ENCODE data around the gene HNMT. TPM values are rescaled to one million over a fixed set of nuclear protein-coding genes. Genes with fewer than 3 reads are reported as not detected.

HNMT gene
- total and polyA plus RNA-seq, 2 of the 13 experiments (the other 11 are each of a cell fraction or from before 2014, with no cell fraction given): 279 to 309 TPM

GRCh38 chr2:138035608-138036217, 71.4 kb downstream of the HNMT start:
- ChIA-PET POLR2A (no interaction called here), CTCF (ENCODE audit: low intra/inter-chr PET ratio, low total read pairs) (no interaction called here)
- in situ Hi-C loops (cut with HindIII; ENCODE audit: extremely low pct_ligation_motif_present, low pct_unique_long_range_greater_than_20kb) (no loop called here), intact Hi-C loops (cut with micrococcal nuclease; ENCODE audit: unreplicated experiment) (no loop called here)
- Histone ChIP-seq H3K27me3 (ENCODE audit: control insufficient read depth in 1 of 2, insufficient read depth in 2 of 2, low read length in 2 of 2) (peaks cover 0 to 12% of the 10 kb centered on the region in 2 experiments; a peak in 3 of 5 replicates), H2AFZ (ENCODE audit: low read length) (no peak overlapping the region), H3K27ac (ENCODE audit: extremely low read length, insufficient read depth, low read length) (no peak overlapping the region), H3K4me1 (ENCODE audit: insufficient read depth, low read length) (peaks cover 22% of the 10 kb centered on the region), H4K20me1 (ENCODE audit: insufficient read depth, low read length) (no peaks in the 10 kb centered on the region), H3K4me2 (ENCODE audit: low read depth, low read length) (no peak overlapping the region), H3K4me3 (replicated peaks in 1 of 3; ENCODE audit: insufficient read depth in 1 of 3, low read depth in 2 of 3, low read length in 3 of 3) (no peak overlapping the region), H3K9me3 (ENCODE audit: low read length) (no peaks in the 10 kb centered on the region), H3K36me3 (replicated peaks in 1 of 2; ENCODE audit: control insufficient read depth in 1 of 2, insufficient read depth in 2 of 2, low read length in 2 of 2) (no peaks in the 10 kb centered on the region), H3K79me2 (ENCODE audit: insufficient read depth, low read length) (no peaks in the 10 kb centered on the region), H3K9ac (ENCODE audit: insufficient read depth, low read depth, low read length) (no peak overlapping the region)
- 58% methylated on average over 4 of the region's 4 CpGs for WGBS (ENCODE audit: low lambda C conversion rate)
- DNase-seq (ENCODE audit: low spot score): no peak
- no peak for FAIRE-seq
- no peak for TF ChIP-seq ZNF839 (CRISPR knock-in tag; IDR thresholded peaks at IDR 0.05; ENCODE audit: borderline replicate concordance)
- TF ChIP-seq TP53 (CRISPR knock-in tag; conservative IDR thresholded peaks at IDR 0.05): no peak
- no peak for TF ChIP-seq ZNF333 (CRISPR knock-in tag; IDR thresholded peaks at IDR 0.05; ENCODE audit: borderline replicate concordance)
- no peak for TF ChIP-seq SAFB2 (CRISPR knock-in tag; IDR thresholded peaks at IDR 0.05; ENCODE audit: borderline replicate concordance, low read depth)
- no peak for TF ChIP-seq DNMT3B (CRISPR knock-in tag; conservative IDR thresholded peaks at IDR 0.05)
- no peak for TF ChIP-seq THAP7 (CRISPR knock-in tag; IDR thresholded peaks at IDR 0.05)
- TF ChIP-seq ZNF274 (CRISPR knock-in tag; IDR thresholded peaks at IDR 0.05): no peak
- no peak for TF ChIP-seq ZSCAN5A (CRISPR knock-in tag; IDR thresholded peaks at IDR 0.05; ENCODE audit: borderline replicate concordance)
- no peak for TF ChIP-seq ZNF598 (CRISPR knock-in tag; IDR thresholded peaks at IDR 0.05; ENCODE audit: borderline replicate concordance)
- TF ChIP-seq ZNF431 (CRISPR knock-in tag; IDR thresholded peaks at IDR 0.05; ENCODE audit: borderline replicate concordance, low read depth): no peak
- TF ChIP-seq GATAD2A (CRISPR knock-in tag; IDR thresholded peaks at IDR 0.05): no peak
- ATAC-seq: no peak
- BruUV-seq (replicated peaks): no TSS peak

Data from HepG2 (cell line).